ENCODE results near the gene RBMS3.
"Not testable (repeated sequence)": the region's sequence is repeated elsewhere in the genome, so short reads cannot be mapped to it uniquely, and the experiment has no call there.

The RBMS3 gene

DNA sequence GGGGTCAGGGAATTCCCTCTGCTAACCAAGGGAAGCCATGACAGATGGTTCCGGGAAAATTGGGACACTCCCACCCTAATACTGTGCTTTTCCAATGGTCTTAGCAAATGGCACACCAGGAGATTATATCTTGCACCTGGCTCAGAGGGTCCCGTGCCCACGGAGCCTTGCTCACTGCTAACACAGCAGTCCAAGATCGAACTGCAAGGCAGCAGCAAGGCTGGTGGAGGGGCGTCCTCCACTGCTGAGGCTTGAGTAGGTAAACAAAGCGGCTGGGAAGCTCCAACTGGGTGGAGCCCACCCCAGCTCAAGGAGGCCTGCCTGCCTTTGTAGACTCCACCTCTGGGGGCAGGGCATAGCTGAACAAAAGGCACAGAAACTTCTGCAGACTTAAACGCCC, 389.6 kb downstream of the RBMS3 start:
- not testable (repeated sequence) for H3K27me3 ChIP-seq (ENCODE audit: control insufficient read depth in 1 of 2, insufficient read depth in 2 of 2, low read length in 2 of 2)

DNA sequence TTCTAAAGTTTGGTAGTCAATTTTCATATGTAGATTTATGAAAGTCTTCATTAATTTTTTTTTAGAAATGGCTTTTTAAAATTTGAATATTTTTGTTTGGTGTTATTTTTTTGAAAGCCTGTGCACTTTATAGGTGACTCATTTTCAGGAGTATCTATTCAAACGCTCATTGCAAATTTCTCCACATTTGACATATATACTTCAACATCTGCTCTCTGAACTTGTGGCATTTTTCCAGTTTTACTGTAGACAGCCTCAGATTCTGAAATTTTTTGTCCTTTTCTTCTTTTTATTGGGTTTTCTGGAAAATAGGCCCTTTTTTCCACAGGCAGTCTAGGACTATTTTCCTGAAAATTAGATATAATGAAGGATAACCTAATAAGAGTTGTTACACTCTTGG, 396.6 kb downstream of the RBMS3 start:
- no peaks in the 10 kb centered on the region for H3K9me3 ChIP-seq (ENCODE audit: control insufficient read depth in 1 of 2, low read length in 2 of 2)
- H3K36me3 ChIP-seq (ENCODE audit: control insufficient read depth in 1 of 2, insufficient read depth in 2 of 2, low read length in 2 of 2) = no peaks in the 10 kb centered on the region
- no peaks in the 10 kb centered on the region for H3K4me1 ChIP-seq (ENCODE audit: control insufficient read depth in 1 of 2, insufficient read depth in 2 of 2, low read length in 2 of 2)
- no peak overlapping the region for H3K9ac ChIP-seq (ENCODE audit: low read depth in 1 of 2, low read length in 2 of 2)
- H3K27ac ChIP-seq (ENCODE audit: low read depth, low read length) = no peak overlapping the region
- H3K4me3 ChIP-seq (ENCODE audit: low read depth in 1 of 2, low read length in 2 of 2) = no peak overlapping the region
- no peaks in the 10 kb centered on the region for H3K27me3 ChIP-seq (ENCODE audit: control insufficient read depth in 1 of 2, insufficient read depth in 2 of 2, low read length in 2 of 2)

More for the DNA sequence above, 389.6 kb downstream of the RBMS3 start:
- H3K4me1 ChIP-seq (ENCODE audit: control insufficient read depth in 1 of 2, insufficient read depth in 2 of 2, low read length in 2 of 2); H3K9me3 ChIP-seq (ENCODE audit: control insufficient read depth in 1 of 2, low read length in 2 of 2); H3K4me3 ChIP-seq (ENCODE audit: low read depth in 1 of 2, low read length in 2 of 2); H3K9ac ChIP-seq (ENCODE audit: low read depth in 1 of 2, low read length in 2 of 2); H3K27ac ChIP-seq (ENCODE audit: low read depth, low read length); H3K36me3 ChIP-seq (ENCODE audit: control insufficient read depth in 1 of 2, insufficient read depth in 2 of 2, low read length in 2 of 2): not testable (repeated sequence)

DNA sequence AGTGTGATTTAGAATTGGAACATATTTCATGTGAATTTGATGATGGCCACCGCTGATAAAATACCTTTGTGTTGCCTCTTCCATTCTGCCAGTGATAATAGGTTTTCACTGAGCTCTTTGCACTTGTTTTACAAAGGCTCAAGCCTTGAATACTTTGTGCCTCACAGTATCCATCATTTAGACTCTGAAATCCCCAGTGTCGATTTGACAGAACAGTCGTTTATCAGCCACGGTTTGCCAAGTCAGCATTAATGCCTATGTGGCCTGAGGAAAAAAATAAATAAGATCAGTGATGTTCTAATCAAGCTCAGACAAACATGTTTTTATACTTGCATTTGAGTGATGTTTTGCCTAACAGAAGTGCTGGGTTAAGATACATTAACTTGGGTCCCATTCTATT, 399.1 kb downstream of the RBMS3 start:
- Histone ChIP-seq H3K9me3 (ENCODE audit: control insufficient read depth in 1 of 2, low read length in 2 of 2) (no peaks in the 10 kb centered on the region), H3K9ac (ENCODE audit: low read depth in 1 of 2, low read length in 2 of 2) (no peak overlapping the region), H3K36me3 (ENCODE audit: control insufficient read depth in 1 of 2, insufficient read depth in 2 of 2, low read length in 2 of 2) (no peaks in the 10 kb centered on the region), H3K4me3 (ENCODE audit: low read depth in 1 of 2, low read length in 2 of 2) (no peak overlapping the region), H3K27me3 (ENCODE audit: control insufficient read depth in 1 of 2, insufficient read depth in 2 of 2, low read length in 2 of 2) (no peaks in the 10 kb centered on the region), H3K27ac (ENCODE audit: low read depth, low read length) (no peak overlapping the region), H3K4me1 (ENCODE audit: control insufficient read depth in 1 of 2, insufficient read depth in 2 of 2, low read length in 2 of 2) (no peaks in the 10 kb centered on the region)

DNA sequence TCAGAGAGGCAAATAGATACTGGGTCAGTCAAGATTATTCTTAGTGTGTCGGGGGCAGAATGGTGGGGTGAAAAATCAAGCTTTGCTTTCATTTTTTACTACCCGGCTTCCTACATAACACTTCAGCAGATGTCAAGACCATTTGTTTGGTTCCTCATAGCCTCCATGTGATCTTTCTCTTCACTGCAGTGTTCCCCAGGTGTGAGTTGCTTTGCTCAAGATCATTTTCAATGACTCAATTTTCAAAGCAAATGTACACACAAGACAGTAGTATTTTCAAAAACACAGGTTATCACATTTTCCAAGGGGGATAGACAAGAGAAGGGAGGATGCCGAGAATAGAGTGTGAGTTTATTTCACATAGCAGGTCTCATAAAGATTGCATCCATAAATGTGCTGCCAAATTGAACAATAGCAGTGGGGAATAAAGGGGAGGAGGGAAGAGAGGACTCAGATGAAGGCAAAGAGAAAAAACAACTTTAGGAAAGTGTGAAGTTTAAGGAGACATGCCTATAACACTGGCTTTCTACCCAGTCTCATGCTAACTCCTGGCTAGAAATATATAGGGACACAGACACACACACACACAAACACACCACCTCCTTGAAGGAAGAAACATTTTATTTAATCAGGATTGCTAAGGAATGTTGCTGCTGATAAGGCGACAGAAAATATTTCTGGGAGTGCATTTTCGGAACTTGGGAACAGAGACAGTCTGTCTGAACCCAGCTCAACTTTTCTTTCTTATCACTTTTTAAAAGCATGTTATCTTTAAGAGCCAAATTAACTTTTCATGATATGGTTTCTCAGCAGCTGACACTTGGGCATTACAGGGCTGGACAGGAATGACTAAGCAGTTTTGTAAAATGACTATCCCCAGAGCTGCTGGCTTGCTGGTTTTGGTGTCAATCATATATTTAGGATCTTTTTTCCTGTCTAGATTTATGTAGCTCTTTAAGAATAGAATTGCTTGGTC, 402.4 kb downstream of the RBMS3 start:
- no peak overlapping the region for H3K9ac ChIP-seq (ENCODE audit: low read depth in 1 of 2, low read length in 2 of 2)
- H3K4me3 ChIP-seq (ENCODE audit: low read depth in 1 of 2, low read length in 2 of 2) = no peak overlapping the region
- H3K27ac ChIP-seq (ENCODE audit: low read depth, low read length) = no peak overlapping the region
- no peaks in the 10 kb centered on the region for H3K27me3 ChIP-seq (ENCODE audit: control insufficient read depth in 1 of 2, insufficient read depth in 2 of 2, low read length in 2 of 2)
- H3K9me3 ChIP-seq (ENCODE audit: control insufficient read depth in 1 of 2, low read length in 2 of 2) = no peaks in the 10 kb centered on the region
- no peaks in the 10 kb centered on the region for H3K36me3 ChIP-seq (ENCODE audit: control insufficient read depth in 1 of 2, insufficient read depth in 2 of 2, low read length in 2 of 2)
- H3K4me1 ChIP-seq (ENCODE audit: control insufficient read depth in 1 of 2, insufficient read depth in 2 of 2, low read length in 2 of 2) = no peaks in the 10 kb centered on the region

DNA sequence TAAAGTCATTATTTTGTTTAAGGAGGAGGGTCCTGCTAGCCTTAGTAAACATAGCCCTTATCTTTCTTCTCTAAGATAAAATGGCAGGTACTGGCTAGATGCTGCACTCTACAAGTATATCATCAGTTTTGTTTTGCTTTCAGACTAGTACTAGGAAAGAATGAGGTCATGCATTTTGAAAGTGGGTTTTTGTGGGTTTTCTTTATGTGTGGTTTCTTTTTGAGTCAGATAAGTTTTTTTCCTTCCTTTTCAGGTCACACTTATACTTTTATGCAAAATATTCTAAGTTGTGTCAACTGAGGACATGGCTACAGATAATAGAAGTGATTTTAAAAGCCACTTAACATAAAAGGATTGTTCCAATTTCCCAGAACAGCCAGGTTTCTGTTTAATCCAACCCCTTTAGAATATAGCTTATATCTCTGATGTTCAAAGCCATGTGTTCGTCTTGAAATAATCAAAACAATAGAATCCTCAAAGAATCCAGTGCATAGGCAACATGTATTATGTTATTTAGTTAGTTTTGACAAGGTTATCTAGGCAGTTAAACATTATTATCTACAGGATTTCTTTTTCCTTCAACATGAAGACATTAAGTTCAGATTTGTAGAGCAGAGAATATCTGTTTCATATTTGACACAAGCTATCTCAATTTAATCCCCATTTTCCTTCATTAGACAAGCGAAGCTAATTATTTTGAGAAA, 406.2 kb downstream of the RBMS3 start:
- H3K9me3 ChIP-seq (ENCODE audit: control insufficient read depth in 1 of 2, low read length in 2 of 2) = no peaks in the 10 kb centered on the region
- H3K4me1 ChIP-seq (ENCODE audit: control insufficient read depth in 1 of 2, insufficient read depth in 2 of 2, low read length in 2 of 2) = no peaks in the 10 kb centered on the region
- H3K4me3 ChIP-seq (ENCODE audit: low read depth in 1 of 2, low read length in 2 of 2) = no peak overlapping the region
- H3K36me3 ChIP-seq (ENCODE audit: control insufficient read depth in 1 of 2, insufficient read depth in 2 of 2, low read length in 2 of 2) = no peaks in the 10 kb centered on the region
- H3K27ac ChIP-seq (ENCODE audit: low read depth, low read length) = no peak overlapping the region
- no peaks in the 10 kb centered on the region for H3K27me3 ChIP-seq (ENCODE audit: control insufficient read depth in 1 of 2, insufficient read depth in 2 of 2, low read length in 2 of 2)
- H3K9ac ChIP-seq (ENCODE audit: low read depth in 1 of 2, low read length in 2 of 2) = no peak overlapping the region

DNA sequence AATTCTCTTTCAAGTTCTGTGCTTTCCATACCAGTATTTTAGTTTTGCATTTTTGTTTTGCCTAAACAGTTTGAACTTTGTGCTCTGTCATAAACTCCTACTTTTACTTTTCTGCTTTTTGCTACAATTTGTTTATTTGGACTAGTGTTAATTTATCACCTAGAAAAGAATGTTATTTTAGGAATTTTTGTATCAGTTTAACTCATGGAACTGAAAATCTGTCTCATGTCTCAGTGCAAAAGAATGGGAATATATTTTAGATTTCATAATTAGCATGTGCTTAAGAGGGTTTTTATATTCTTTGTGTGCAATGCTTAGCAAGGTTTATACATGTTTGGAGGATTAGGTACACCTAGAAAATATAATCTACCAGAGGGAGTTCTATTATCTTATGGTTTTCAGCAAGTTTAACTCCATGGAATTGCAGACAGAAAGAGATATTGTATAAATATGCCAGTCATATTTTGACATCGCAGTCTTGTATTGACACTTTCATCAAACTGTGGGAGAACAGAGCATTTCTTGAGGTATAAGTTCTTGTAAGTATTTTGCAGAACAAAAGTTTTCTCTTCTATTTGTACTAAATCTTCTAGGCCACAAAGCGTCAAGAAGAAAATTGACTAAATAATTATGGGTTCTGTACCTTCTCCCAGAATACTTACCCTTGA, 409.9 kb downstream of the RBMS3 start:
- Histone ChIP-seq H3K27ac (ENCODE audit: low read depth, low read length) (no peak overlapping the region), H3K9ac (ENCODE audit: low read depth in 1 of 2, low read length in 2 of 2) (no peak overlapping the region), H3K9me3 (ENCODE audit: control insufficient read depth in 1 of 2, low read length in 2 of 2) (no peaks in the 10 kb centered on the region), H3K36me3 (ENCODE audit: control insufficient read depth in 1 of 2, insufficient read depth in 2 of 2, low read length in 2 of 2) (no peaks in the 10 kb centered on the region), H3K27me3 (ENCODE audit: control insufficient read depth in 1 of 2, insufficient read depth in 2 of 2, low read length in 2 of 2) (no peaks in the 10 kb centered on the region), H3K4me1 (ENCODE audit: control insufficient read depth in 1 of 2, insufficient read depth in 2 of 2, low read length in 2 of 2) (no peaks in the 10 kb centered on the region), H3K4me3 (ENCODE audit: low read depth in 1 of 2, low read length in 2 of 2) (no peak overlapping the region)

DNA sequence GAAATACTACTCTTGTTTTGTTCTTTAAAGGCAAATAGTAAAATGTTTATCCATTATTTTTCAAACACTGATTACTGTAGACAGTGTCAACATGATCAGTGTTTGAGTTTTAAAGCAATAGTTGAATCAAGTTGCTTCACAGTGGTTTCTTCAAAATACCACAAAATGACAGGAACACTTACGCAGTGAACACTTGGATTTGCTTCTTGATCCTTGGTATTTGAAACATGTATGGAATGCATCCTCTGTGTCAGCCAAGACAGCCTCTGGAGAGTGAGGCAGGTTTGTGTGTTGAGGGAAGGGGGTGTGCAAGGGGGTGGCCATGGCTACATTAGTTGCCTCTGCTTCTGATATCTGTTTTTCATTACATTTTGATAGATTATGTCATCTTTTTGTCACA, 413.0 kb downstream of the RBMS3 start:
- H3K27me3 ChIP-seq (ENCODE audit: control insufficient read depth in 1 of 2, insufficient read depth in 2 of 2, low read length in 2 of 2) = no peaks in the 10 kb centered on the region
- H3K27ac ChIP-seq (ENCODE audit: low read depth, low read length) = no peak overlapping the region
- no peaks in the 10 kb centered on the region for H3K9me3 ChIP-seq (ENCODE audit: control insufficient read depth in 1 of 2, low read length in 2 of 2)
- H3K36me3 ChIP-seq (ENCODE audit: control insufficient read depth in 1 of 2, insufficient read depth in 2 of 2, low read length in 2 of 2) = no peaks in the 10 kb centered on the region
- no peak overlapping the region for H3K4me3 ChIP-seq (ENCODE audit: low read depth in 1 of 2, low read length in 2 of 2)
- H3K9ac ChIP-seq (ENCODE audit: low read depth in 1 of 2, low read length in 2 of 2) = no peak overlapping the region
- no peaks in the 10 kb centered on the region for H3K4me1 ChIP-seq (ENCODE audit: control insufficient read depth in 1 of 2, insufficient read depth in 2 of 2, low read length in 2 of 2)

DNA sequence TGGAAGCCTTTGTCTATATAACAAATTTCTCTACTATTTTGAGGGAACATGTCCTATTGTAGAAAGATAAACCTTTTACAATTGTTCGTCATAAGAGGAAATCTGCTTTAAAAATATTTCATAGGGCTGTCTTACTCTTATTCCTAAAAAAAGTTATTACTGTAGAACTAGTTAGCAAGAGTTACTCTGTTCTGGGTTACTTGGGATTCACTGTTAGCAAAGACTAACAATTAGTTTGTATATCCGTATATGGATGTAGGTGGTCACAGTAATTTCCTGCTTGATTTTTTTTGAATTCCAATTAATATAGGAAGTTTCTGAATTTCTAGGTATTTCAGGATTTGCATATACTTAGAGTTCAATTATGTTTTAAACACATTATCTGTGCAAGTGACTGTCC, 413.5 kb downstream of the RBMS3 start:
- H3K9ac ChIP-seq (ENCODE audit: low read depth in 1 of 2, low read length in 2 of 2) = no peak overlapping the region
- no peaks in the 10 kb centered on the region for H3K4me1 ChIP-seq (ENCODE audit: control insufficient read depth in 1 of 2, insufficient read depth in 2 of 2, low read length in 2 of 2)
- H3K9me3 ChIP-seq (ENCODE audit: control insufficient read depth in 1 of 2, low read length in 2 of 2) = no peaks in the 10 kb centered on the region
- no peaks in the 10 kb centered on the region for H3K36me3 ChIP-seq (ENCODE audit: control insufficient read depth in 1 of 2, insufficient read depth in 2 of 2, low read length in 2 of 2)
- no peak overlapping the region for H3K27ac ChIP-seq (ENCODE audit: low read depth, low read length)
- no peaks in the 10 kb centered on the region for H3K27me3 ChIP-seq (ENCODE audit: control insufficient read depth in 1 of 2, insufficient read depth in 2 of 2, low read length in 2 of 2)
- no peak overlapping the region for H3K4me3 ChIP-seq (ENCODE audit: low read depth in 1 of 2, low read length in 2 of 2)

DNA sequence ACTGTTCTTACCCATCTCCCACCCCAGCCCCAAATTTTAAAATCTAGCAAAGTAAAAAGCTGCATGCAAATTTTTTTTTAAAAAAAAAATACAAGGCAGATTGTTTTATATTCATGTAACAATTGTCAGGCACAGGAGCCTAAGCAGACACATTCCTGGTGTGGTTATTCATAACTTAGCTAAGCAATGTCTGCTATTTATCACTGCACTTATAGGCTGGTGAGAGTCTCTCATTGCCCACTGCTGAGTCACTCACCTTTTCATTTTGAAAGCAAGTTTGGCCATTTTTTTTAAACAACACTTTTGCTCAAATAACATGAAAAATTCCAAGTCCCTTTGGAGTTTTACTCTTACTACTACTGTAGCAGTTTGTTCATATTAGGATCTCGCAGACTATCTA, 413.9 kb downstream of the RBMS3 start:
- Histone ChIP-seq H3K27me3 (ENCODE audit: control insufficient read depth in 1 of 2, insufficient read depth in 2 of 2, low read length in 2 of 2) (no peaks in the 10 kb centered on the region), H3K9ac (ENCODE audit: low read depth in 1 of 2, low read length in 2 of 2) (no peak overlapping the region), H3K4me1 (ENCODE audit: control insufficient read depth in 1 of 2, insufficient read depth in 2 of 2, low read length in 2 of 2) (no peaks in the 10 kb centered on the region), H3K36me3 (ENCODE audit: control insufficient read depth in 1 of 2, insufficient read depth in 2 of 2, low read length in 2 of 2) (no peaks in the 10 kb centered on the region), H3K9me3 (ENCODE audit: control insufficient read depth in 1 of 2, low read length in 2 of 2) (no peaks in the 10 kb centered on the region), H3K4me3 (ENCODE audit: low read depth in 1 of 2, low read length in 2 of 2) (no peak overlapping the region), H3K27ac (ENCODE audit: low read depth, low read length) (no peak overlapping the region)

DNA sequence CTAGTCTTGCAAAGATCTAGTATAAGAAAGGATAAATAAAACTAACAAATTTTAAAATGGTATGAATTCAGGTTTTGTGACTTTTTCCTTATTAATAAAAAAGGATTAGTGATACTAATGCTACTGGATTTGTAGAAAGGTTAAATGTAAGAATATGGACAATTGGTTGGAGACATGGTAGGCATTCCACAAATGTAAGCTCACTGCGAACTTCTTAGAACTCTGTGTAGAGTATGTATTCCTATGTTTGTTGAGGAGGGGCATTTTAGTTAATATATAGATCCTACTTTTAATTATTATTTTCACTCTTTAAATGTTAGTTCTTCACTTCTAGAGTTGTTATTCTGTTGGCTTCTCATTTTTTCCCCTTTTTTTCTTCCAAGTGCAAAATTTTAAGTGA, 414.3 kb downstream of the RBMS3 start:
- Histone ChIP-seq H3K4me1 (ENCODE audit: control insufficient read depth in 1 of 2, insufficient read depth in 2 of 2, low read length in 2 of 2) (no peaks in the 10 kb centered on the region), H3K9ac (ENCODE audit: low read depth in 1 of 2, low read length in 2 of 2) (no peak overlapping the region)

More for the DNA sequence above, 414.3 kb downstream of the RBMS3 start:
- Histone ChIP-seq H3K9me3 (ENCODE audit: control insufficient read depth in 1 of 2, low read length in 2 of 2) (no peaks in the 10 kb centered on the region), H3K4me3 (ENCODE audit: low read depth in 1 of 2, low read length in 2 of 2) (no peak overlapping the region), H3K36me3 (ENCODE audit: control insufficient read depth in 1 of 2, insufficient read depth in 2 of 2, low read length in 2 of 2) (no peaks in the 10 kb centered on the region), H3K27ac (ENCODE audit: low read depth, low read length) (no peak overlapping the region), H3K27me3 (ENCODE audit: control insufficient read depth in 1 of 2, insufficient read depth in 2 of 2, low read length in 2 of 2) (no peaks in the 10 kb centered on the region)
